Stimulated activated CD8-positive, alpha-beta memory T cell treated with anti-CD3 and anti-CD28 coated beads, Interleukin-15, amount 100 ng/mL, for 1 hour (primary cell): ENCODE measurements around the gene VWC2L.

Source experiments
- DNase-seq: peaks from one replicate; pipeline ENCODE4 v3.0.0-alpha.2; 2020; ENCODE audit warnings: low read depth

VWC2L gene

DNA sequence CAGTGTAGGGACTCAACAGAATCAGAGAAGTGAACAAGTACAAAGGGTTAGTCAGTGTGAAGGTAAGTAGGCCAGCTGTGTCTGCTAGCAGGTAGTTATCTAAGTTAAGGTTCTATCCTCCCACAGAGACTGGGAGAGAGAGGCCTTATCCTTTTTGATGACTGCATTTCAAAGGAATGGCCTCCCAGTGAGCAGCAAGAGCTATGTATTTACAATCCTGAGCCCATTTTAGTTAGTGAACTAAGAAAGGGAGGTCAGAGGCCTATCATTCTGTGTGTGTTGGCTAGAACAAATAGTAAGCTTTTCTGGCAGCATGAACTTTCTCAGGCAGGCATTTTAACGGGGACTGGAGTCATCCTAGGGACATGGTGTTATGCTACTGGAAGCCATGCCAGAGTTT, 182.9 kb downstream of the VWC2L start:
- no peak for DNase-seq

DNA sequence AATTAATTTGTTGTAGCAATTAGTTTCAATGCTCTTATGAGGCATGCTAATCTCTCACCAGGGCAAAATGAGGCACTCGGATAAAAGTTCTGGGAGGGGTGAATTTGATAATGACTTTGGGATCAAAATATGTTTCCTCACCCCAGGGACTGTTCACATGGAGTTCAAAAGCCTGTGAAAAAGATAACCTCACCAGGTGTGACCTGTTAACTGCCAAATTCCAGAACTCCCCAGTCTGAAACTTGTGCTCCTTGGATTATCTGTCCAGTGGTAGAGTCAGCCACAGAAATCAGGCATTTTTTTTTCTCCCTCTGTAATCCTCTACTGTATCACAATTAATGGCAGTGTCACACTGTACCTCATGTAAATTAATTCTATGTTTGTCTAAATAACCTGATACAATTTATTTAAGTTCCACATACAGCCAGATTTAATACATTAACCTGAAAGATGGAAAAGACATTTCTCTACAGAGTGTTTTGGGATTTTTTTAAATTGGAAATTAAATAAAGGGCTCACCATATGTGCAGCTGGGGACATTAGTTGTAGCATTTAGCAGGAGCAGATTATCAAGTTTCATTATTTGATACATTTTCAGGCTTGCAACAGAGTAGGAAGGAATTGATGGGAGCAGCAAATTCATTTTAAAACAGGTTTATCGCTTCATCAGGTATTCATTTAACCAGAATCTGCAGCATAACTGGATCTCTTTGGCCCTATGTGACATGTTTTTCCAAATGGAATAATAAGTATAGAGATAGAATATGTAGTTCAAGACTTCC, 191.2 kb downstream of the VWC2L start:
- no peak for DNase-seq

- no peak for DNase-seq
Measured at GRCh38 chr2:214604861-214605260, 194.0 kb downstream of the VWC2L start.

DNA sequence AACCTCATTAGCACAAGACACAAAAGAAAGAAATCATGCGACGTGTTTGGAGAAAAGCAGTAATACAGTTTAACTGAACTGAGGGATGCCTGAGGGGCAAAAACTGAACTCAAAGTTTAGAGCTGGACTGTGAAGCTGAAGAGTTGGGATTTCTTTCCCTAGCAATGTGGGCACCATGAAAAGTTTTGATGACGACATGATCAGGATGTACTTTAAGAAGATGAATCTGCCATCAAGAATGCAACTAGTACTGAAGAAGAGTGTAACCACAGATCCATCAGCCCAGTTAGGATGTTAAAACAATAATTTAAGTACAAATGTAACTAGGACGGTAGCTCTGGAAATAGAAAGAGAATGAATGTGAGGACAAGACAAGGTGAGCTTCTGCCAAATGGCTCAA, 196.2 kb downstream of the VWC2L start:
- no peak for DNase-seq

DNA sequence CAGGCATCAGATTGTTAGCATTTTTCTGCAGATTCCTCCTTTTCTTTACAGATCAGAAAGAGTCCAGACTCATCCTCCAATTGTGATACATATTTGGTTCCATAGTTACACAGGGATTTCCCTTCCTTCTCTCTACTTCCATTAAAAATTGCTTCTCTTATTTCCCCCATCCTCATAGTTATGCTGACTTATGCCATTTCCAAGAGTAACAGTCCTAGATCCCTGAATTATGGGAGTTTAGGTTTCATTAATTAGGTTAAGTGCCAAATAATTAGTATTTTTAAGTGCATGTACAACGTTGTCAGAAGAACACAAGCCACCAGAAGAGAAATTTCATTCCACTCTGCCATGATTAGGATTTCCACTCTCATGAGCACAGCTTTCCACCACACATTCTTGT, 200.2 kb downstream of the VWC2L start:
- no peak for DNase-seq

DNA sequence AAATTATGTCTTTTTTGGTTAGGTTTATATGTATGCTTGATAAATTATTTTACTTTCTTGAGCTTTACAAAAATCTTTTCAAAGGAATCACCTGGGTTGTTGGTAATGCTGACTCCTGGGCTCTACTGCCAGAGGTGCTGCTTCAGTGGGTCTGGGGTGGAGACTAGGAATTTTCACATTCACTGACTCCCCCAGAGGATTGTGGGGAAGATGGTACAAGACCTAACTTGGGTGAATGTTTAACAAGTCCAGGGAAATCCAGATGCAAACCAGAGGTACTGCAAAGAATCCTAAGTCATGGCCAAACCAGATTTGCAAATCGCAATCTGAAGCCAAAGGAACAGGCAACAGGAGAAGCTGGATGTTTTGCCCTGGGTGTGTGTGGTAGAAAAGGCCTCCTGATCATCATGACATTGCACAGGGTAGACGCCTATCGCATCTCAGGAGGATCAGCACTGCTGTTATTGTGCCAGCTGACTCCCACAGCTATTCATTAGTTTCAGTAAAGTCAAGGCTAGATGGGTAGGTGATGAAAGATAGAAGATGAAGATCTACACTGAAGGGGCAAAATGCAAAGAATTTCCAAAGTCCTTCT, 213.4 kb downstream of the VWC2L start:
- no peak for DNase-seq

DNA sequence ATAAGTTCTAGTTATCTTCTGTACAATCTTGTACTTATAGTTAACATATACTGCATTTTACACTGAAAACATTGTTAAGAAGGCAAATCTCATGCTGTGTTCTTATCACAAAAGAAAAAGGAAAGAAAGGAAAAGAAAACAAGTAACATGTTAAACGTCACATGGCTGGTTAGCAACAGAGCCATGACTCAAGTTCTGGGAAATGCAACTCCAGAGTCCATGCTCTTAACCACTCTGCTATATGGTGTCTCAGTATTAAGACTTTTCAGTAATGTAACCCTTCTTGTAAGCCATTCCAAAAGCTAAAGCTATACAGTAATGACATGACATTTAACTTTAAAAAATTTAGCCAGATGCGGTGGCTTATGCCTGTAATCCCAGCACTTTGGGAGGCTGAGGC, 217.2 kb downstream of the VWC2L start:
- no peak for DNase-seq
